Astrocyte of the spinal cord (primary cell): ENCODE measurements around the gene XPO4.

Experiments
- DNase-seq: peaks from one replicate; pipeline ENCODE4 v3.0.0; 2011; ENCODE audit warnings: low read depth, low spot score
- H3K4me3 ChIP-seq: 2 replicates; pipeline ENCODE4 v1.5.1; 2011; ENCODE audit warnings: low read depth, mild to moderate bottlenecking, low read length, moderate library complexity
- CTCF ChIP-seq: IDR thresholded peaks from 2 replicates; pipeline ENCODE4 v1.5.1; 2012; ENCODE audit warnings: low read depth, mild to moderate bottlenecking, low read length, inconsistent platforms
- in situ Hi-C: cut with HindIII; loops from 2 replicates; pipeline ENCODE4 v1.10.0; 2017; ENCODE audit warnings: low sequenced_read_pairs

The XPO4 gene

GRCh38 chr13:20825477-20825875 lies 77.1 kb downstream of the XPO4 start:
- DNase-seq: peak; percentile 74
- no peak for TF ChIP-seq CTCF
- in situ Hi-C loops: no loop called here
- no peak overlapping the region for H3K4me3 ChIP-seq

GRCh38 chr13:20824762-20825476 lies 77.6 kb downstream of the XPO4 start:
- H3K4me3 ChIP-seq: no peak overlapping the region
- in situ Hi-C loops: no loop called here
- no peak for TF ChIP-seq CTCF
- peak; percentile 38 for DNase-seq

- no peak for TF ChIP-seq CTCF
- in situ Hi-C loops: no loop called here
- DNase-seq: no peak
- no peak overlapping the region for H3K4me3 ChIP-seq
These were observed 79.5 kb downstream of the XPO4 start for GRCh38 chr13:20823071-20823470.

- in situ Hi-C loops: no loop called here
- no peak for TF ChIP-seq CTCF
- H3K4me3 ChIP-seq: no peak overlapping the region
These were observed 80.1 kb downstream of the XPO4 start for GRCh38 chr13:20822406-20822805.

GRCh38 chr13:20819715-20820114 lies 82.8 kb downstream of the XPO4 start:
- TF ChIP-seq CTCF: no peak
- no peak for DNase-seq
- in situ Hi-C loops: no loop called here
- no peak overlapping the region for H3K4me3 ChIP-seq

More at GRCh38 chr13:20822406-20822805, 80.1 kb downstream of the XPO4 start:
- DNase-seq: no peak

- no peak for TF ChIP-seq CTCF
- DNase-seq: no peak
- in situ Hi-C loops: no loop called here
These were observed 87.1 kb downstream of the XPO4 start for GRCh38 chr13:20815464-20815863.

More at GRCh38 chr13:20815464-20815863, 87.1 kb downstream of the XPO4 start:
- no peak overlapping the region for H3K4me3 ChIP-seq
